Upper lobe of right lung (tissue), 1 donor: ENCODE results near the gene FBLN5. TPM values are rescaled to one million over a fixed set of nuclear protein-coding genes. Genes with fewer than 3 reads are reported as not detected.

Experiments used
- ATAC-seq: fragments of 200-7000 bp; cut with Tn5 transposase; one replicate; pipeline ENCODE4 v1.9.1; 2020; ENCODE audit warnings: mild to moderate bottlenecking, moderate library complexity
- DNase-seq: peaks from one replicate; pipeline ENCODE4 v3.0.0-alpha.2; 2020
- H3K27ac ChIP-seq: fragments of 200-600 bp; one replicate; pipeline ENCODE4 v1.8.0; 2022
- H3K27me3 ChIP-seq: fragments of 200-600 bp; one replicate; pipeline ENCODE4 v1.8.0; 2022; ENCODE audit warnings: mild to moderate bottlenecking
- H3K36me3 ChIP-seq: fragments of 200-600 bp; one replicate; pipeline ENCODE4 v1.8.0; 2022
- H3K4me1 ChIP-seq: fragments of 200-600 bp; one replicate; pipeline ENCODE4 v1.8.0; 2022
- H3K4me3 ChIP-seq: fragments of 200-600 bp; one replicate; pipeline ENCODE4 v1.8.0; 2022; ENCODE audit warnings: mild to moderate bottlenecking
- H3K9me3 ChIP-seq: fragments of 200-600 bp; one replicate; pipeline ENCODE4 v1.8.0; 2022
- intact Hi-C: fragments of 100-400 bp; cut with DNase I; formaldehyde crosslinking; loops from one replicate; pipeline ENCODE4 v1.11.0; 2022
- total RNA-seq: library from RNA; stranded (reverse); fragmentation: NEBNext Ultra II Directional; extraction: Animal tissue kit (Norgen Biotek cat#: 25700); gene quantifications from one replicate; pipeline ENCODE4 v1.2.1, GENCODE V29; 2021
- TF ChIP-seq, protein P1 (sequence below): fragments of 200-600 bp; IDR thresholded peaks from one replicate; pipeline ENCODE4 v1.8.0; 2022; ENCODE audit warnings: antibody characterized with exemption
- donor health status: DM: no; HTN: yes; CAD: no; lungs with severe emphysema.

Gene FBLN5
- total RNA-seq, 1 donor from 2014 or later = 245 TPM

DNA sequence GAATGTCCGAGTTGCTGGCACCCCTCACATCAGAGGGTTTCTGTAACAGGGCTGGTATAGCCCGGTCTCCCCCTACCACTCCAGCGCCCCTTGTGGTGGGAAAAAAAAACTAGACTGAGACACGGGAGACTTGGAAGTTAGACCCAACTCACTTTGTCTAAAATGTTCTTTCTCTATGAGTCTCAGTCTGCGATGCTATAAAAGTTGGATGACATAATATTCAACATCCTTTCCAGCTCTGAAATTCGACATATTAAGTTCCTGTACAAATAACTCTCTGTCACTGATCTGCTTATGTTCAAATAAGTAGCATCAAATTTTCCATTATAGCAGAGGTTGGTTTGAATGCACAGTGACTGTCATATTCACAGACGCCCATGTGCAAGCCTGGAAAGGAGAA lies 54.5 kb downstream of the FBLN5 start:
- H3K4me1 ChIP-seq = peaks cover 43% of the 10 kb centered on the region
- TF ChIP-seq, protein P1, sequence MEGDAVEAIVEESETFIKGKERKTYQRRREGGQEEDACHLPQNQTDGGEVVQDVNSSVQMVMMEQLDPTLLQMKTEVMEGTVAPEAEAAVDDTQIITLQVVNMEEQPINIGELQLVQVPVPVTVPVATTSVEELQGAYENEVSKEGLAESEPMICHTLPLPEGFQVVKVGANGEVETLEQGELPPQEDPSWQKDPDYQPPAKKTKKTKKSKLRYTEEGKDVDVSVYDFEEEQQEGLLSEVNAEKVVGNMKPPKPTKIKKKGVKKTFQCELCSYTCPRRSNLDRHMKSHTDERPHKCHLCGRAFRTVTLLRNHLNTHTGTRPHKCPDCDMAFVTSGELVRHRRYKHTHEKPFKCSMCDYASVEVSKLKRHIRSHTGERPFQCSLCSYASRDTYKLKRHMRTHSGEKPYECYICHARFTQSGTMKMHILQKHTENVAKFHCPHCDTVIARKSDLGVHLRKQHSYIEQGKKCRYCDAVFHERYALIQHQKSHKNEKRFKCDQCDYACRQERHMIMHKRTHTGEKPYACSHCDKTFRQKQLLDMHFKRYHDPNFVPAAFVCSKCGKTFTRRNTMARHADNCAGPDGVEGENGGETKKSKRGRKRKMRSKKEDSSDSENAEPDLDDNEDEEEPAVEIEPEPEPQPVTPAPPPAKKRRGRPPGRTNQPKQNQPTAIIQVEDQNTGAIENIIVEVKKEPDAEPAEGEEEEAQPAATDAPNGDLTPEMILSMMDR = peak; percentile 43
- intact Hi-C loops = no loop called here

DNA sequence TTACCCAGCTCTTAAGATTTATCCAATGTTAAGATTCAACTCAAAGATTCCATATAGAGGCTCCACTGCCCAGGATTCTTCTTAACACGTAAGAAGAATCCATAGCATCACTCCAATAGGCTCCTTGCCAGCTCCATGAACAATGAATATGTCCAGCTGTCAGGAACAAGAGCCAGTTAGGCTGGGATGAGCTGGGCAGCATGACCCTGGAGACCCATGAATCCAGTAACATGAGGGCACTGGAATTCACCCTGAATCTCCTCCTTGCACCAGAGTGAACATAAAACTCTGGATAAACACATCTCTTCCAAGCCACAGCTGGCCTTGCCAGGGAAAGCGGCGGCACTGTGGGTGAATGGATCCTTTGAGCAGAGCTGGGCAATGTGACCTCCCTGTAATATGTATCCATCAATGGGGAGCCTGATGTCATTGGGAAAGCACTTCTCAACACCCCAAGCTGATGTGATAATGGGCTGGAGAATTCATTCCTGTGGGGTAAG lies 55.7 kb downstream of the FBLN5 start:
- H3K9me3 ChIP-seq = no peaks in the 10 kb centered on the region
- H3K4me1 ChIP-seq = peaks cover 30% of the 10 kb centered on the region
- no peaks in the 10 kb centered on the region for H3K36me3 ChIP-seq
- no peaks in the 10 kb centered on the region for H3K27me3 ChIP-seq
- intact Hi-C loops = no loop called here
- ATAC-seq (no peak), DNase-seq (no peak)
- no peak overlapping the region for H3K27ac ChIP-seq
- H3K4me3 ChIP-seq = no peak overlapping the region
- TF ChIP-seq, protein P1 = no peak

More for the DNA sequence above, 54.5 kb downstream of the FBLN5 start:
- Histone ChIP-seq H3K36me3 (no peaks in the 10 kb centered on the region), H3K27me3 (no peaks in the 10 kb centered on the region), H3K9me3 (no peaks in the 10 kb centered on the region), H3K4me3 (no peak overlapping the region), H3K27ac (no peak overlapping the region)
- ATAC-seq (no peak), DNase-seq (no peak)

DNA sequence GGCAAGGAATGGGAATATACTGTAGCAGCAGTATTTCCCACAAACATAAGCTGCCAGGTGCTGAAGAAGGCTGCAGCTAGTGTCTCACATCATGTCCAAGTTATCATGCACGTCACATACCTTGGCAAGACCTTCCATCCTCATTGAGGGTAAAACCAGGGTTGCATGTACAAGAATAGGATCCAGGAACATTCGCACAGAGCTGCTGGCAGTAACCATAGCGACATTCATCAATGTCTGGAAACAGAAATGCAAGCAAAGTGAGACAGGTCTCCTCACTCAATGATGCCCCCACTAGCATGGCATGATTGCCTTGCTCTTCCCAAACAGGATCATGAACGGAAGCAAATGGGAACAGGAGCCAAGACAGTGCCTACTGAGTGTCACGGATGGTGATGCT lies 56.4 kb downstream of the FBLN5 start:
- Histone ChIP-seq H3K4me1 (peaks cover 30% of the 10 kb centered on the region), H3K27me3 (no peaks in the 10 kb centered on the region), H3K27ac (peak overlapping the region; percentile 58), H3K4me3 (no peak overlapping the region), H3K36me3 (no peaks in the 10 kb centered on the region), H3K9me3 (no peaks in the 10 kb centered on the region)
- intact Hi-C loops = no loop called here
- DNase-seq (no peak), ATAC-seq (no peak)
- TF ChIP-seq, protein P1 = no peak

DNA sequence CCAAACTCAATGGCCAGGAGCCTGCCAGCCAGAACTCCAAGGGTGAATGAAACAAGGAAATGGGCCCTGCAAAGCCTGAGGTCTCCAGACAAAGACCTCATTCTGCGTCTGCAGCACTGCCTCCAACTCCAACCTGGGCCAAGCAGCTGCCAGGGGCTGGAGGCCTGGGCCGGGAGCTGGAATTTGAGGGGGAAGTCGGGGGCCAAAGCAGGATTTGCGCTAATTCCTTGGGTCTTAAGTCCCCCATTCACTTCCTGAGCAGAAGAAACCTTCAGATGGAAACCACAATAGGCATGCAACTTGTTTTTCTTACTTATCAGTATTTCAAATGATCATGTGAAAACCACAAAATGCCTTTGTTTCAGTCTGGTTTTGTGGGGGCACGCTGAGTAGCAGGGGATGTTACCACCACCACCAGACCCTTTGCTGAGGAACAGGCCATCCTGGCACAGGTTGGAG lies 57.2 kb downstream of the FBLN5 start:
- ATAC-seq = no peak
- H3K4me3 ChIP-seq = no peak overlapping the region
- no peak for DNase-seq
- no peaks in the 10 kb centered on the region for H3K9me3 ChIP-seq
- H3K27ac ChIP-seq = peak overlapping the region; percentile 58
- peaks cover 33% of the 10 kb centered on the region for H3K4me1 ChIP-seq
- no peaks in the 10 kb centered on the region for H3K27me3 ChIP-seq
- TF ChIP-seq, protein P1 = no peak
- no peaks in the 10 kb centered on the region for H3K36me3 ChIP-seq
- intact Hi-C loops = no loop called here

DNA sequence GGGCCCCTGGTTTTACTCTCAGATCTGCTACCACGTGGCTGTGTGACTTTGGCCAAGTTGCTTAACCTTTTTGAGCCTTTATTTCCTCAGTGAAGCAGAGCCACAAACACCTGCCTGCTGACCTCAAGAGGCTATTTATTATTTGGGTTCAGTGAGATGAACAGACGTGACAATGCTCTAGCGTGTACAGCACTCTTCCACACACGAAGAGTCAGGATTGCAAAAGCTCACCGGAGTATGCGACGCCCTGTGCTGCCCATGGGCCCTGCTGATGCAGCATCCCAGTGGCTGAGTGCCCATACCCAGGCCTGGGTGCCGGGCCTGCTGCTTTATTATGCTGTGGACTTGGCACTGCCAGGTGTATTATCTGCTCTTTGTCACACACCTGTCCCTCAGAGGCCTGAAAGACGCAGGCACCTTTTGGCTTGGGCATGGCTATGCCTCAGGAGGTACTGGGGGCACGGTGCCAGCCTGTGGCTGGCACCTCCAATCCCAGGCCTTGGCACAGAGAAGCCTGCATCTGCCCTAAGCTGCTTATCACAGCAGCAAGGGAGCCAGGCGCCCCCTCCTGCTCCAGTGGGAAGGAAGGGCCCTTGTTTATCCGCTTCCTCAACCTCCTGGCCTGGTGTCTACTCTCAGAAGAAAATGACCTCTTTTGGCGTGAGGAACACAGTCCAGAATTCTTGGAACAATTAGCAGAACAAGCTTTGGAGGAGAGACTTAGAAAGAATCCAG lies 57.9 kb downstream of the FBLN5 start:
- ATAC-seq = peak; percentile 38
- H3K4me3 ChIP-seq = no peak overlapping the region
- no peaks in the 10 kb centered on the region for H3K36me3 ChIP-seq
- H3K27ac ChIP-seq = peak overlapping the region; percentile 58
- no peak for DNase-seq
- no peaks in the 10 kb centered on the region for H3K27me3 ChIP-seq
- intact Hi-C loops = no loop called here
- TF ChIP-seq, protein P1 = no peak
- peaks cover 34% of the 10 kb centered on the region for H3K4me1 ChIP-seq
- H3K9me3 ChIP-seq = no peaks in the 10 kb centered on the region
